Measurements from ENCODE around the gene EML6. TPM values are rescaled to one million over a fixed set of nuclear protein-coding genes. Genes with fewer than 3 reads are reported as not detected.

EML6 gene
- total and polyA plus RNA-seq, 2 of the 8 experiments (the other 6 are each of a cell fraction or from before 2014, with no cell fraction given): 1.2 to 1.6 TPM

DNA sequence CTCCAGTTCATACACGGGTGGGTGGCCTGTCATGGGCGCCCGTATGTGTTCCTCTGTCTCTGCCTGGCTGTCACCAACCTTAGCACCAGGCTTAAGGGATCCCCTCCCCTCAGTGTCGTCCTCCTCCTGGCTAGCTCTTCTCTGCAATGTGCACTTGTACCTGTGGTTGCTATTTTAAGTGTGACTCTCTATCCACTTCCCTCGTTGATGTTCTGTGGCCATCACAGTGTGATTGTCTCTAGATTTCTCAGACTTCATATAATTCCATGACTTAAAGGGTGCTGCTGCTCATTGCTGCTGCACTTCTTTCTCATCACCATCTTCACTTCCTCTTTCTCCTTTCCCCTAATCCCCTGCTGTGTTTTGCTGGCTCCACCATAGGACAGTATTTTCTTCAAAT is 143.4 kb downstream of the EML6 start (continued):
- TF ChIP-seq, protein P1, sequence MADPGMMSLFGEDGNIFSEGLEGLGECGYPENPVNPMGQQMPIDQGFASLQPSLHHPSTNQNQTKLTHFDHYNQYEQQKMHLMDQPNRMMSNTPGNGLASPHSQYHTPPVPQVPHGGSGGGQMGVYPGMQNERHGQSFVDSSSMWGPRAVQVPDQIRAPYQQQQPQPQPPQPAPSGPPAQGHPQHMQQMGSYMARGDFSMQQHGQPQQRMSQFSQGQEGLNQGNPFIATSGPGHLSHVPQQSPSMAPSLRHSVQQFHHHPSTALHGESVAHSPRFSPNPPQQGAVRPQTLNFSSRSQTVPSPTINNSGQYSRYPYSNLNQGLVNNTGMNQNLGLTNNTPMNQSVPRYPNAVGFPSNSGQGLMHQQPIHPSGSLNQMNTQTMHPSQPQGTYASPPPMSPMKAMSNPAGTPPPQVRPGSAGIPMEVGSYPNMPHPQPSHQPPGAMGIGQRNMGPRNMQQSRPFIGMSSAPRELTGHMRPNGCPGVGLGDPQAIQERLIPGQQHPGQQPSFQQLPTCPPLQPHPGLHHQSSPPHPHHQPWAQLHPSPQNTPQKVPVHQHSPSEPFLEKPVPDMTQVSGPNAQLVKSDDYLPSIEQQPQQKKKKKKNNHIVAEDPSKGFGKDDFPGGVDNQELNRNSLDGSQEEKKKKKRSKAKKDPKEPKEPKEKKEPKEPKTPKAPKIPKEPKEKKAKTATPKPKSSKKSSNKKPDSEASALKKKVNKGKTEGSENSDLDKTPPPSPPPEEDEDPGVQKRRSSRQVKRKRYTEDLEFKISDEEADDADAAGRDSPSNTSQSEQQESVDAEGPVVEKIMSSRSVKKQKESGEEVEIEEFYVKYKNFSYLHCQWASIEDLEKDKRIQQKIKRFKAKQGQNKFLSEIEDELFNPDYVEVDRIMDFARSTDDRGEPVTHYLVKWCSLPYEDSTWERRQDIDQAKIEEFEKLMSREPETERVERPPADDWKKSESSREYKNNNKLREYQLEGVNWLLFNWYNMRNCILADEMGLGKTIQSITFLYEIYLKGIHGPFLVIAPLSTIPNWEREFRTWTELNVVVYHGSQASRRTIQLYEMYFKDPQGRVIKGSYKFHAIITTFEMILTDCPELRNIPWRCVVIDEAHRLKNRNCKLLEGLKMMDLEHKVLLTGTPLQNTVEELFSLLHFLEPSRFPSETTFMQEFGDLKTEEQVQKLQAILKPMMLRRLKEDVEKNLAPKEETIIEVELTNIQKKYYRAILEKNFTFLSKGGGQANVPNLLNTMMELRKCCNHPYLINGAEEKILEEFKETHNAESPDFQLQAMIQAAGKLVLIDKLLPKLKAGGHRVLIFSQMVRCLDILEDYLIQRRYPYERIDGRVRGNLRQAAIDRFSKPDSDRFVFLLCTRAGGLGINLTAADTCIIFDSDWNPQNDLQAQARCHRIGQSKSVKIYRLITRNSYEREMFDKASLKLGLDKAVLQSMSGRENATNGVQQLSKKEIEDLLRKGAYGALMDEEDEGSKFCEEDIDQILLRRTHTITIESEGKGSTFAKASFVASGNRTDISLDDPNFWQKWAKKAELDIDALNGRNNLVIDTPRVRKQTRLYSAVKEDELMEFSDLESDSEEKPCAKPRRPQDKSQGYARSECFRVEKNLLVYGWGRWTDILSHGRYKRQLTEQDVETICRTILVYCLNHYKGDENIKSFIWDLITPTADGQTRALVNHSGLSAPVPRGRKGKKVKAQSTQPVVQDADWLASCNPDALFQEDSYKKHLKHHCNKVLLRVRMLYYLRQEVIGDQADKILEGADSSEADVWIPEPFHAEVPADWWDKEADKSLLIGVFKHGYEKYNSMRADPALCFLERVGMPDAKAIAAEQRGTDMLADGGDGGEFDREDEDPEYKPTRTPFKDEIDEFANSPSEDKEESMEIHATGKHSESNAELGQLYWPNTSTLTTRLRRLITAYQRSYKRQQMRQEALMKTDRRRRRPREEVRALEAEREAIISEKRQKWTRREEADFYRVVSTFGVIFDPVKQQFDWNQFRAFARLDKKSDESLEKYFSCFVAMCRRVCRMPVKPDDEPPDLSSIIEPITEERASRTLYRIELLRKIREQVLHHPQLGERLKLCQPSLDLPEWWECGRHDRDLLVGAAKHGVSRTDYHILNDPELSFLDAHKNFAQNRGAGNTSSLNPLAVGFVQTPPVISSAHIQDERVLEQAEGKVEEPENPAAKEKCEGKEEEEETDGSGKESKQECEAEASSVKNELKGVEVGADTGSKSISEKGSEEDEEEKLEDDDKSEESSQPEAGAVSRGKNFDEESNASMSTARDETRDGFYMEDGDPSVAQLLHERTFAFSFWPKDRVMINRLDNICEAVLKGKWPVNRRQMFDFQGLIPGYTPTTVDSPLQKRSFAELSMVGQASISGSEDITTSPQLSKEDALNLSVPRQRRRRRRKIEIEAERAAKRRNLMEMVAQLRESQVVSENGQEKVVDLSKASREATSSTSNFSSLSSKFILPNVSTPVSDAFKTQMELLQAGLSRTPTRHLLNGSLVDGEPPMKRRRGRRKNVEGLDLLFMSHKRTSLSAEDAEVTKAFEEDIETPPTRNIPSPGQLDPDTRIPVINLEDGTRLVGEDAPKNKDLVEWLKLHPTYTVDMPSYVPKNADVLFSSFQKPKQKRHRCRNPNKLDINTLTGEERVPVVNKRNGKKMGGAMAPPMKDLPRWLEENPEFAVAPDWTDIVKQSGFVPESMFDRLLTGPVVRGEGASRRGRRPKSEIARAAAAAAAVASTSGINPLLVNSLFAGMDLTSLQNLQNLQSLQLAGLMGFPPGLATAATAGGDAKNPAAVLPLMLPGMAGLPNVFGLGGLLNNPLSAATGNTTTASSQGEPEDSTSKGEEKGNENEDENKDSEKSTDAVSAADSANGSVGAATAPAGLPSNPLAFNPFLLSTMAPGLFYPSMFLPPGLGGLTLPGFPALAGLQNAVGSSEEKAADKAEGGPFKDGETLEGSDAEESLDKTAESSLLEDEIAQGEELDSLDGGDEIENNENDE (IDR thresholded peaks at IDR 0.05; ENCODE audit: insufficient replicate concordance, low read length): no peak
